ENCODE data around the gene TBC1D22A. TPM values are rescaled to one million over a fixed set of nuclear protein-coding genes. Genes with fewer than 3 reads are reported as not detected.

Gene TBC1D22A
- total and polyA plus RNA-seq, 9 of the 15 experiments (the other 6 are each of a cell fraction or from before 2014, with no cell fraction given): 0.20 to 11.5 (median 5.2) TPM

DNA sequence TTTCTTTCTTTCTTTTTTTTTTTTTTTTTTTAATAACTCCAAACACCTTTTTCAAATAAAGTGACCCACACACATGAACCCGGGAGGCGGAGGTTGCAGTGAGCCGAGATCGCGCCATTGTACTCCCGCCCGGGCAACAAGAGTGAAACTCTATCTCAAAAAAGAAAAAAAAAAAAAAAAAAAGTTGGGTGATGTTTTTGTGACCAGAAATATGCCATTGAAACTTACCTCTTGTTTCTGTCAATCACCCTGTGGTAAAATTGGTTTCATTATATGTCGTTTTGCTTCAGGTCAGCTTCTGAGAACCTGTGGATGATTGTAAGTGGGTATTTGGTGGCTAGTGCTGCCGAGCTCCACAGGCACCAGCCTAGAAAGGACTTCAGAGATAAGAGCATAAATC, 238.8 kb downstream of the TBC1D22A start:
- FAIRE-seq (no peak), ATAC-seq (no peak), DNase-seq (ENCODE audit: extremely low read depth in 1 of 4, low spot score in 3 of 4) (no peak)
- no peak overlapping the region for H3K9ac ChIP-seq (ENCODE audit: insufficient read depth in 1 of 2, low read depth in 2 of 2, low read length in 2 of 2)
- no peaks in the 10 kb centered on the region for H4K20me1 ChIP-seq (replicated peaks; ENCODE audit: control insufficient read depth, insufficient read depth, low read length)
- ChIA-PET POLR2A (no interaction called here), CTCF (ENCODE audit: low intra/inter-chr PET ratio) (no interaction called here)
- H3K36me3 ChIP-seq (ENCODE audit: control insufficient read depth, insufficient read depth, low read length): no peaks in the 10 kb centered on the region
- no peak for TF ChIP-seq TAF1 (IDR thresholded peaks at IDR 0.05; ENCODE audit: control insufficient read depth, extremely low read depth, insufficient read depth, low read length, severe bottlenecking)
- TF ChIP-seq ZNF175 (CRISPR knock-in tag; IDR thresholded peaks at IDR 0.05; ENCODE audit: low read depth): no peak
- WGBS (ENCODE audit: insufficient coverage, low coverage, missing lambda C conversion rate): 27% methylated on average over 2 of the region's 9 CpGs
- no peak overlapping the region for H3K27ac ChIP-seq (ENCODE audit: extremely low read depth, low read depth, low read length)
- H3K4me3 ChIP-seq: no peak overlapping the region
- H3K9me1 ChIP-seq (ENCODE audit: control insufficient read depth, insufficient read depth, low read length): no peaks in the 10 kb centered on the region
- BruUV-seq (replicated peaks): no TSS peak
- intact Hi-C loops (cut with micrococcal nuclease) (no loop called here), in situ Hi-C loops (cut with MboI) (no loop called here)
- no peak overlapping the region for H2AFZ ChIP-seq (ENCODE audit: low read depth, low read length)
- no peaks in the 10 kb centered on the region for H3K27me3 ChIP-seq (ENCODE audit: control insufficient read depth in 2 of 2, insufficient read depth in 2 of 2, low read length in 2 of 2)
- H3K4me2 ChIP-seq (ENCODE audit: insufficient read depth, low read length): no peak overlapping the region
- H3K79me2 ChIP-seq (ENCODE audit: control insufficient read depth, insufficient read depth, low read length): no peaks in the 10 kb centered on the region
- H3K4me1 ChIP-seq (replicated peaks in 1 of 2; ENCODE audit: control insufficient read depth in 2 of 2, insufficient read depth in 2 of 2, low read length in 2 of 2): no peaks in the 10 kb centered on the region; a peak in 1 of 5 replicates
- no peaks in the 10 kb centered on the region for H3K9me3 ChIP-seq (replicated peaks; ENCODE audit: control insufficient read depth, insufficient read depth, low read depth, low read length)

DNA sequence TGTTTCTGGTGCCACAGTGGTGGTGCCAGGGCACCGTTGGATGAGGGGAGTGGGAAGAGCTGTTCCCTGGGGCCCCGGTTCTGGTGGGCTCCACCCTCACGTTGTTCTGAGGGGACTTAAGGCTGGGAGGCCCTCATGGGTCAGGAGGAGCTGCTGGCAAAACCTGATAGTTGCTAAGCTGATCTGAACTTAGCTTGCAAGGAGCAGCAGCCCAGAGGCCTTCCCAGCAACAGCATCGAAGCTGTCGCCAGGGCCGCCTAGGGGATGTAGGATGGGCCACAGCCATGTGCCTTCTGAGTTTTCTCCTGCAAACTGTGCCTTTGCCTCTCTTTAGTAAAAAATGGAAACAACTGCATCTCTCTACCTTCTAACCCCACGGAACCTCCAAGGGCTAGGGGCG, 240.2 kb downstream of the TBC1D22A start:
- DNase-seq (ENCODE audit: extremely low read depth in 1 of 4, low spot score in 3 of 4): no peak
- Histone ChIP-seq H3K4me2 (ENCODE audit: insufficient read depth, low read length) (no peak overlapping the region), H3K4me3 (no peak overlapping the region), H2AFZ (ENCODE audit: low read depth, low read length) (no peak overlapping the region), H3K36me3 (ENCODE audit: control insufficient read depth, insufficient read depth, low read length) (no peaks in the 10 kb centered on the region), H3K27me3 (ENCODE audit: control insufficient read depth in 2 of 2, insufficient read depth in 2 of 2, low read length in 2 of 2) (no peaks in the 10 kb centered on the region), H3K27ac (ENCODE audit: extremely low read depth, low read depth, low read length) (no peak overlapping the region), H3K79me2 (ENCODE audit: control insufficient read depth, insufficient read depth, low read length) (no peaks in the 10 kb centered on the region), H3K9me3 (replicated peaks; ENCODE audit: control insufficient read depth, insufficient read depth, low read depth, low read length) (no peaks in the 10 kb centered on the region), H3K9ac (ENCODE audit: insufficient read depth in 1 of 2, low read depth in 2 of 2, low read length in 2 of 2) (no peak overlapping the region), H4K20me1 (replicated peaks; ENCODE audit: control insufficient read depth, insufficient read depth, low read length) (no peaks in the 10 kb centered on the region), H3K4me1 (replicated peaks in 1 of 2; ENCODE audit: control insufficient read depth in 2 of 2, insufficient read depth in 2 of 2, low read length in 2 of 2) (no peaks in the 10 kb centered on the region; a peak in 1 of 5 replicates), H3K9me1 (ENCODE audit: control insufficient read depth, insufficient read depth, low read length) (no peaks in the 10 kb centered on the region)
- no peak for ATAC-seq
- BruUV-seq (replicated peaks): no TSS peak
- intact Hi-C loops (cut with micrococcal nuclease): no loop called here
- POLR2A ChIA-PET: interaction anchor here (0.6 to 0.7 kb wide), 3 partner anchors 51 to 242 kb away, joined by 3 read pairs; no protein-coding TSS in a partner anchor
- in situ Hi-C loops (cut with MboI): no loop called here
- CTCF ChIA-PET (ENCODE audit: low intra/inter-chr PET ratio): no interaction called here
- 71% methylated on average over 8 of the region's 8 CpGs for WGBS (ENCODE audit: insufficient coverage, low coverage, missing lambda C conversion rate)
- FAIRE-seq: no peak
- TF ChIP-seq HMGN3 (IDR thresholded peaks at IDR 0.05; ENCODE audit: borderline replicate concordance, extremely low read depth, insufficient read length, low read depth, low read length) (no peak), SIRT6 (IDR thresholded peaks at IDR 0.05; ENCODE audit: low read depth, low read length) (no peak), ZNF282 (CRISPR knock-in tag; IDR thresholded peaks at IDR 0.05) (no peak), ZNF695 (CRISPR knock-in tag; IDR thresholded peaks at IDR 0.05) (no peak), SRSF7 (optimal IDR thresholded peaks at IDR 0.05; ENCODE audit: low read depth, low read length) (no peak), RFX5 (IDR thresholded peaks at IDR 0.05; ENCODE audit: low read depth, low read length) (no peak), ESRRA (IDR thresholded peaks at IDR 0.05; ENCODE audit: borderline replicate concordance, low read depth) (no peak), ZNF124 (CRISPR knock-in tag; IDR thresholded peaks at IDR 0.05) (no peak)
- TF ChIP-seq, protein P1, sequence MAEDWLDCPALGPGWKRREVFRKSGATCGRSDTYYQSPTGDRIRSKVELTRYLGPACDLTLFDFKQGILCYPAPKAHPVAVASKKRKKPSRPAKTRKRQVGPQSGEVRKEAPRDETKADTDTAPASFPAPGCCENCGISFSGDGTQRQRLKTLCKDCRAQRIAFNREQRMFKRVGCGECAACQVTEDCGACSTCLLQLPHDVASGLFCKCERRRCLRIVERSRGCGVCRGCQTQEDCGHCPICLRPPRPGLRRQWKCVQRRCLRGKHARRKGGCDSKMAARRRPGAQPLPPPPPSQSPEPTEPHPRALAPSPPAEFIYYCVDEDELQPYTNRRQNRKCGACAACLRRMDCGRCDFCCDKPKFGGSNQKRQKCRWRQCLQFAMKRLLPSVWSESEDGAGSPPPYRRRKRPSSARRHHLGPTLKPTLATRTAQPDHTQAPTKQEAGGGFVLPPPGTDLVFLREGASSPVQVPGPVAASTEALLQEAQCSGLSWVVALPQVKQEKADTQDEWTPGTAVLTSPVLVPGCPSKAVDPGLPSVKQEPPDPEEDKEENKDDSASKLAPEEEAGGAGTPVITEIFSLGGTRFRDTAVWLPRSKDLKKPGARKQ (CRISPR knock-in tag; IDR thresholded peaks at IDR 0.05): no peak
- TF ChIP-seq, protein P2, sequence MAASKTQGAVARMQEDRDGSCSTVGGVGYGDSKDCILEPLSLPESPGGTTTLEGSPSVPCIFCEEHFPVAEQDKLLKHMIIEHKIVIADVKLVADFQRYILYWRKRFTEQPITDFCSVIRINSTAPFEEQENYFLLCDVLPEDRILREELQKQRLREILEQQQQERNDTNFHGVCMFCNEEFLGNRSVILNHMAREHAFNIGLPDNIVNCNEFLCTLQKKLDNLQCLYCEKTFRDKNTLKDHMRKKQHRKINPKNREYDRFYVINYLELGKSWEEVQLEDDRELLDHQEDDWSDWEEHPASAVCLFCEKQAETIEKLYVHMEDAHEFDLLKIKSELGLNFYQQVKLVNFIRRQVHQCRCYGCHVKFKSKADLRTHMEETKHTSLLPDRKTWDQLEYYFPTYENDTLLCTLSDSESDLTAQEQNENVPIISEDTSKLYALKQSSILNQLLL (CRISPR knock-in tag; IDR thresholded peaks at IDR 0.05; ENCODE audit: borderline replicate concordance): no peak

Measured in K562 (cell line).